Testis (tissue), 2 donors: ENCODE results near the gene OPRL1.

Experiments used
- CTCF ChIP-seq, 3 experiments: fragments of 450-650 bp in 2 of 3; fragments of 200-600 bp in 1 of 3; sonication (generic) in 1 of 3; IDR thresholded peaks; one replicate each; pipeline ENCODE4 v1.5.1; 2016 to 2019; ENCODE audit warnings: antibody characterized with exemption in 3 of 3, mild to moderate bottlenecking in 2 of 3, moderate library complexity in 1 of 3
- POLR2A ChIP-seq: fragments of 450-650 bp; IDR thresholded peaks from one replicate; pipeline ENCODE4 v1.6.1; 2017; ENCODE audit warnings: antibody characterized with exemption, mild to moderate bottlenecking, moderate library complexity

- no peak for TF ChIP-seq CTCF (IDR thresholded peaks at IDR 0.05)
- no peak for TF ChIP-seq POLR2A
Observed at GRCh38 chr20:64049060-64049877, 30.6 kb upstream of the OPRL1 start, which contains the start of gene SOX18.
